ENCODE data around the gene SPCS3.

GRCh38 chr4:176309772-176310171 is 10.0 kb upstream of the SPCS3 start:
- TF ChIP-seq CTCF (IDR thresholded peaks at IDR 0.05) (no peak), ZFX (IDR thresholded peaks at IDR 0.05; ENCODE audit: borderline replicate concordance) (no peak)

Data from 22Rv1 (cell line).